K562 (cell line): ENCODE results near the gene OR2L5. TPM values are rescaled to one million over a fixed set of nuclear protein-coding genes. Genes with fewer than 3 reads are reported as not detected.

ENCODE experiments used
- ATAC-seq: fragments of 200-7000 bp; cut with Tn5 transposase; 3 replicates; pipeline ENCODE4 v1.9.1; 2020; ENCODE audit warnings: moderate library complexity
- BruUV-seq: library from RNA; stranded (reverse); fragments of 400-500 nt; replicated peaks from 2 replicates; lab custom pipeline; 2021; lab: Mats Ljungman, UMichigan
- CTCF ChIA-PET: fragments of 300-600 bp; formaldehyde crosslinking; extraction: SDS; loops from one replicate; lab custom pipeline; 2021; ENCODE audit warnings: low intra/inter-chr PET ratio; lab: Yijun Ruan, JAX
- POLR2A ChIA-PET: fragments of 300-600, 350-650 bp; sonication (Branson Sonifier 250); formaldehyde crosslinking; extraction: SDS; loops from one replicate; lab custom pipeline; 2021; ENCODE audit warnings: antibody characterized with exemption, inconsistent platforms; lab: Yijun Ruan, JAX
- DNase-seq, 4 experiments: peaks; one replicate each; pipeline versions ENCODE4 v3.0.0 to v3.0.0-alpha.2; 2011 to 2018; ENCODE audit warnings: low spot score in 3 of 4, mixed read lengths in 3 of 4; ENCODE audit errors: extremely low read depth in 1 of 4
- FAIRE-seq: peaks from 2 replicates; lab custom pipeline; 2011; peaks lifted over from hg19 to GRCh38; lab: Jason Lieb, UNC
- H2AFZ ChIP-seq: 2 replicates; pipeline ENCODE4 v1.6.0; 2011; ENCODE audit warnings: low read depth, low read length, control low read depth, inconsistent platforms
- H3K27ac ChIP-seq: fragments of 200-600 bp; 3 replicates; pipeline ENCODE4 v1.8.0; 2011; ENCODE audit warnings: low read depth, mild to moderate bottlenecking, control low read depth, inconsistent platforms, low read length, moderate library complexity, mixed read lengths; ENCODE audit errors: extremely low read depth
- H3K27me3 ChIP-seq, 2 experiments: fragments of 300-600 bp in 1 of 2; 2 replicates in 1 of 2; 3 replicates in 1 of 2; pipeline versions ENCODE4 v1.6.0 to v1.8.0; 2011; ENCODE audit warnings: inconsistent platforms in 2 of 2, low read length in 2 of 2, mild to moderate bottlenecking in 1 of 2, mixed read lengths in 1 of 2, moderate library complexity in 1 of 2; ENCODE audit not compliant: control insufficient read depth in 2 of 2, insufficient read depth in 2 of 2
- H3K36me3 ChIP-seq: fragments of 300-600 bp; 3 replicates; pipeline ENCODE4 v1.8.0; 2011; ENCODE audit warnings: mild to moderate bottlenecking, low read length, inconsistent platforms; ENCODE audit not compliant: control insufficient read depth, insufficient read depth
- H3K4me1 ChIP-seq, 2 experiments: fragments of 200-600 bp in 1 of 2; replicated peaks in 1 of 2; 2 replicates in 1 of 2; 3 replicates in 1 of 2; pipeline versions ENCODE4 v1.5.1 to v1.8.0; 2011; ENCODE audit warnings: inconsistent platforms in 2 of 2, low read length in 2 of 2, mild to moderate bottlenecking in 1 of 2, mixed read lengths in 1 of 2, moderate library complexity in 1 of 2; ENCODE audit not compliant: control insufficient read depth in 2 of 2, insufficient read depth in 2 of 2
- H3K4me2 ChIP-seq: 2 replicates; pipeline ENCODE4 v1.6.1; 2011; ENCODE audit warnings: low read length, control low read depth, inconsistent platforms, mixed read lengths; ENCODE audit not compliant: insufficient read depth
- H3K4me3 ChIP-seq: fragments of 200-600 bp; sonication (generic), shearing (Covaris generic); 2 replicates; pipeline ENCODE4 v1.5.1; 2016; ENCODE audit warnings: control low read depth, inconsistent platforms
- H3K79me2 ChIP-seq: fragments of 200-600 bp; 3 replicates; pipeline ENCODE4 v1.8.0; 2011; ENCODE audit warnings: low read length, inconsistent platforms; ENCODE audit not compliant: control insufficient read depth, insufficient read depth
- H3K9ac ChIP-seq, 2 experiments: 2 replicates each; pipeline versions ENCODE4 v1.6.0 to v1.6.1; 2011; ENCODE audit warnings: low read depth in 2 of 2, low read length in 2 of 2, control low read depth in 1 of 2, inconsistent platforms in 1 of 2, mild to moderate bottlenecking in 1 of 2, mixed read lengths in 1 of 2; ENCODE audit not compliant: insufficient read depth in 1 of 2
- H3K9me1 ChIP-seq: one replicate; pipeline ENCODE4 v1.6.0; 2011; ENCODE audit warnings: inconsistent platforms, mild to moderate bottlenecking, low read length, moderate library complexity; ENCODE audit not compliant: control insufficient read depth, insufficient read depth
- H3K9me3 ChIP-seq: replicated peaks from 2 replicates; pipeline ENCODE4 v1.5.1; 2011; ENCODE audit warnings: low read depth, low read length, inconsistent platforms; ENCODE audit not compliant: control insufficient read depth, insufficient read depth
- H4K20me1 ChIP-seq: replicated peaks from 2 replicates; pipeline ENCODE4 v1.6.1; 2011; ENCODE audit warnings: low read length, inconsistent platforms, mixed read lengths; ENCODE audit not compliant: control insufficient read depth, insufficient read depth
- GABPA ChIP-seq: fragments of 200-800 bp; sonication (Bioruptor generic); conservative IDR thresholded peaks from 2 replicates; pipeline ENCODE4 v1.6.1; 2016; ENCODE audit warnings: low read depth, missing genetic modification characterization, missing compliant biosample characterization
- HCFC1 ChIP-seq: IDR thresholded peaks from 2 replicates; pipeline ENCODE4 v1.6.1; 2012; ENCODE audit warnings: low read depth, low read length, improper control_type of control experiment
- RAD21 ChIP-seq, 2 experiments: fragments of 250-450 bp in 1 of 2; fragments of 450-650 bp in 1 of 2; sonication (Bioruptor Pico) in 1 of 2; formaldehyde crosslinking in 1 of 2; IDR thresholded peaks in 1 of 2; conservative IDR thresholded peaks in 1 of 2; 2 replicates each; pipeline versions ENCODE4 v1.4.0 to v1.8.0; 2020 to 2022; ENCODE audit warnings: mild to moderate bottlenecking in 2 of 2, moderate library complexity in 1 of 2
- SMARCB1 ChIP-seq: IDR thresholded peaks from 2 replicates; pipeline ENCODE4 v1.6.1; 2011; ENCODE audit warnings: improper control_type of control experiment, low read depth; ENCODE audit not compliant: insufficient read length
- SPI1 ChIP-seq: IDR thresholded peaks from 2 replicates; pipeline ENCODE4 v1.6.1; 2011; ENCODE audit warnings: low read depth, low read length, control low read depth, borderline replicate concordance
- SRSF1 ChIP-seq: fragments of 200-400 bp; formaldehyde crosslinking; IDR thresholded peaks from 2 replicates; pipeline ENCODE4 v1.6.1; 2017; ENCODE audit warnings: mild to moderate bottlenecking, low read depth, low read length, moderate library complexity
- TCF3 ChIP-seq: sonication (generic); formaldehyde crosslinking; IDR thresholded peaks from 2 replicates; pipeline ENCODE4 v1.4.0; 2020; ENCODE audit warnings: mild to moderate bottlenecking, missing genetic modification reagents
- ZNF589 ChIP-seq: fragments of 200-800 bp; sonication (Bioruptor generic); IDR thresholded peaks from 2 replicates; pipeline ENCODE4 v1.6.1; 2016; ENCODE audit warnings: low read depth, missing genetic modification characterization, missing compliant biosample characterization
- WGBS: fragments of 100-300 bp; shearing (Covaris generic); methylation state at CpG from one replicate; pipeline ENCODE4 v1.1.6; 2016; ENCODE audit warnings: low coverage, mixed read lengths; ENCODE audit not compliant: insufficient coverage; ENCODE audit errors: missing lambda C conversion rate; 5-methylcytosine and 5-hydroxymethylcytosine counted together
- in situ Hi-C: fragments of 300-500 bp; cut with MboI; formaldehyde crosslinking; loops from 4 replicates; pipeline ENCODE4 v1.15.0; 2018; ENCODE audit warnings: inconsistent platforms, mixed read lengths
- intact Hi-C: fragments of 100-400 bp; cut with micrococcal nuclease; formaldehyde crosslinking; loops from 2 replicates; pipeline ENCODE4 v1.14.2; 2022
- polyA plus RNA-seq, 8 experiments: library from polyadenylated mRNA; depleted of rRNA in 4 of 8; stranded (reverse) in 5 of 8; unstranded in 3 of 8; fragments of >200 nt; fragmentation: Nextera tagmentation in 2 of 8; fragmentation: Illumina TruSeq in 1 of 8; extraction: Ambion mirVana in 2 of 8; extraction: Trizol in 1 of 8; gene quantifications; 2 replicates each; pipeline versions ENCODE4 v1.2.1 to v1.2.3, GENCODE V29; 2011 to 2014; ENCODE audit warnings: inconsistent platforms in 1 of 8, missing spikeins in 1 of 8
- total RNA-seq, 7 experiments: library from RNA; depleted of rRNA in 6 of 7; stranded (reverse); fragments of >200 nt in 6 of 7; fragmentation: Illumina TruSeq in 2 of 7; extraction: Trizol in 2 of 7; gene quantifications; 2 replicates each; pipeline versions ENCODE4 v1.2.1 to v1.2.3, GENCODE V29; 2011 to 2021; ENCODE audit warnings: low replicate concordance in 1 of 7
- TF ChIP-seq, protein P1 (sequence below): fragments of 150-350 bp; conservative IDR thresholded peaks from 2 replicates; pipeline ENCODE4 v1.6.1; 2014; ENCODE audit warnings: low read length
- TF ChIP-seq, protein P2 (sequence below): sonication (generic); formaldehyde crosslinking; IDR thresholded peaks from 2 replicates; pipeline ENCODE4 v1.8.1; 2023; ENCODE audit warnings: mild to moderate bottlenecking, missing genetic modification reagents
- TF ChIP-seq, protein P3 (sequence below): fragments of 250-450 bp; sonication (Bioruptor Pico); IDR thresholded peaks from 2 replicates; pipeline ENCODE4 v1.8.0; 2022; ENCODE audit warnings: inconsistent platforms
- TF ChIP-seq, protein P4 (sequence below): sonication (generic); formaldehyde crosslinking; IDR thresholded peaks from 2 replicates; pipeline ENCODE4 v1.8.0; 2022; ENCODE audit warnings: mild to moderate bottlenecking, missing genetic modification reagents
- TF ChIP-seq, protein P5 (sequence below): fragments of 250-450 bp; sonication (Bioruptor Pico); IDR thresholded peaks from 2 replicates; pipeline ENCODE4 v1.5.0; 2022; ENCODE audit warnings: mild to moderate bottlenecking

The OR2L5 gene
- total and polyA plus RNA-seq, 9 of the 15 experiments (the other 6 are each of a cell fraction or from before 2014, with no cell fraction given) = 0.03 TPM; not detected in 8

DNA sequence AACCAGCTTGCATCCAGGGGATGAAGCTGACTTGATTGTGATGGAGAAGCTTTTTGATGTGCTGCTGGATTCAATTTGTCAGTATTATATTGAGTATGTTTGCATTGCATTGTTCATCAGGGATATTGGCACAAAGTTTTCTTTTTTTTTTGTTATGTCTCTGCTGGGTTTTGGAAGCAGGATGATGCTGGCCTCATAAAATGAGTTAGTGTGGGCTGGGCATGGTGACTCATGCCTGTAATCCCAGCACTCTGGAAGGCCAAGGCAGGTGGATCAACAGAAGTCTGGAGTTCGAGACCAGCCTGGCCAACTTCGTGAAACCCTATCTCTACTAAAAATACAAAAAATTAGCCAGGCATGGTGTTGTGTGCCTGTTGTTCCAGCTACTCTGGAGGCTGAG lies 41.8 kb downstream of the OR2L5 start:
- in situ Hi-C loops (no loop called here), intact Hi-C loops (no loop called here)
- Histone ChIP-seq H3K27me3 (no peaks in the 10 kb centered on the region), H3K36me3 (no peaks in the 10 kb centered on the region), H3K4me2 (no peak overlapping the region), H3K9me3 (0 out of 2 replicates have a peak, but pooled peaks cover 5% of the 10 kb centered on the region), H3K79me2 (no peaks in the 10 kb centered on the region), H3K27ac (no peak overlapping the region), H4K20me1 (no peaks in the 10 kb centered on the region), H2AFZ (no peak overlapping the region), H3K4me1 (no peaks in the 10 kb centered on the region), H3K9me1 (no peaks in the 10 kb centered on the region), H3K4me3 (no peak overlapping the region), H3K9ac (no peak overlapping the region)
- FAIRE-seq = no peak
- ATAC-seq = no peak
- no peak for DNase-seq
- POLR2A ChIA-PET = no interaction called here
- CTCF ChIA-PET = no interaction called here
- no TSS peak for BruUV-seq
- WGBS = 0% methylated on average over 2 of the region's 2 CpGs
- TF ChIP-seq, protein P1, sequence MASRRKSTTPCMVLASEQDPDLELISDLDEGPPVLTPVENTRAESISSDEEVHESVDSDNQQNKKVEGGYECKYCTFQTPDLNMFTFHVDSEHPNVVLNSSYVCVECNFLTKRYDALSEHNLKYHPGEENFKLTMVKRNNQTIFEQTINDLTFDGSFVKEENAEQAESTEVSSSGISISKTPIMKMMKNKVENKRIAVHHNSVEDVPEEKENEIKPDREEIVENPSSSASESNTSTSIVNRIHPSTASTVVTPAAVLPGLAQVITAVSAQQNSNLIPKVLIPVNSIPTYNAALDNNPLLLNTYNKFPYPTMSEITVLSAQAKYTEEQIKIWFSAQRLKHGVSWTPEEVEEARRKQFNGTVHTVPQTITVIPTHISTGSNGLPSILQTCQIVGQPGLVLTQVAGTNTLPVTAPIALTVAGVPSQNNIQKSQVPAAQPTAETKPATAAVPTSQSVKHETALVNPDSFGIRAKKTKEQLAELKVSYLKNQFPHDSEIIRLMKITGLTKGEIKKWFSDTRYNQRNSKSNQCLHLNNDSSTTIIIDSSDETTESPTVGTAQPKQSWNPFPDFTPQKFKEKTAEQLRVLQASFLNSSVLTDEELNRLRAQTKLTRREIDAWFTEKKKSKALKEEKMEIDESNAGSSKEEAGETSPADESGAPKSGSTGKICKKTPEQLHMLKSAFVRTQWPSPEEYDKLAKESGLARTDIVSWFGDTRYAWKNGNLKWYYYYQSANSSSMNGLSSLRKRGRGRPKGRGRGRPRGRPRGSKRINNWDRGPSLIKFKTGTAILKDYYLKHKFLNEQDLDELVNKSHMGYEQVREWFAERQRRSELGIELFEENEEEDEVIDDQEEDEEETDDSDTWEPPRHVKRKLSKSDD = no peak
- no peak for TF ChIP-seq ZNF589 (CRISPR knock-in tag)
- TF ChIP-seq, protein P2, sequence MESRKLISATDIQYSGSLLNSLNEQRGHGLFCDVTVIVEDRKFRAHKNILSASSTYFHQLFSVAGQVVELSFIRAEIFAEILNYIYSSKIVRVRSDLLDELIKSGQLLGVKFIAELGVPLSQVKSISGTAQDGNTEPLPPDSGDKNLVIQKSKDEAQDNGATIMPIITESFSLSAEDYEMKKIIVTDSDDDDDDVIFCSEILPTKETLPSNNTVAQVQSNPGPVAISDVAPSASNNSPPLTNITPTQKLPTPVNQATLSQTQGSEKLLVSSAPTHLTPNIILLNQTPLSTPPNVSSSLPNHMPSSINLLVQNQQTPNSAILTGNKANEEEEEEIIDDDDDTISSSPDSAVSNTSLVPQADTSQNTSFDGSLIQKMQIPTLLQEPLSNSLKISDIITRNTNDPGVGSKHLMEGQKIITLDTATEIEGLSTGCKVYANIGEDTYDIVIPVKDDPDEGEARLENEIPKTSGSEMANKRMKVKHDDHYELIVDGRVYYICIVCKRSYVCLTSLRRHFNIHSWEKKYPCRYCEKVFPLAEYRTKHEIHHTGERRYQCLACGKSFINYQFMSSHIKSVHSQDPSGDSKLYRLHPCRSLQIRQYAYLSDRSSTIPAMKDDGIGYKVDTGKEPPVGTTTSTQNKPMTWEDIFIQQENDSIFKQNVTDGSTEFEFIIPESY (CRISPR knock-in tag) = no peak
- no peak for TF ChIP-seq HCFC1
- TF ChIP-seq, protein P3, sequence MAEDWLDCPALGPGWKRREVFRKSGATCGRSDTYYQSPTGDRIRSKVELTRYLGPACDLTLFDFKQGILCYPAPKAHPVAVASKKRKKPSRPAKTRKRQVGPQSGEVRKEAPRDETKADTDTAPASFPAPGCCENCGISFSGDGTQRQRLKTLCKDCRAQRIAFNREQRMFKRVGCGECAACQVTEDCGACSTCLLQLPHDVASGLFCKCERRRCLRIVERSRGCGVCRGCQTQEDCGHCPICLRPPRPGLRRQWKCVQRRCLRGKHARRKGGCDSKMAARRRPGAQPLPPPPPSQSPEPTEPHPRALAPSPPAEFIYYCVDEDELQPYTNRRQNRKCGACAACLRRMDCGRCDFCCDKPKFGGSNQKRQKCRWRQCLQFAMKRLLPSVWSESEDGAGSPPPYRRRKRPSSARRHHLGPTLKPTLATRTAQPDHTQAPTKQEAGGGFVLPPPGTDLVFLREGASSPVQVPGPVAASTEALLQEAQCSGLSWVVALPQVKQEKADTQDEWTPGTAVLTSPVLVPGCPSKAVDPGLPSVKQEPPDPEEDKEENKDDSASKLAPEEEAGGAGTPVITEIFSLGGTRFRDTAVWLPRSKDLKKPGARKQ (CRISPR knock-in tag) = no peak
- TF ChIP-seq SPI1 = no peak
- no peak for TF ChIP-seq SMARCB1
- TF ChIP-seq, protein P4, sequence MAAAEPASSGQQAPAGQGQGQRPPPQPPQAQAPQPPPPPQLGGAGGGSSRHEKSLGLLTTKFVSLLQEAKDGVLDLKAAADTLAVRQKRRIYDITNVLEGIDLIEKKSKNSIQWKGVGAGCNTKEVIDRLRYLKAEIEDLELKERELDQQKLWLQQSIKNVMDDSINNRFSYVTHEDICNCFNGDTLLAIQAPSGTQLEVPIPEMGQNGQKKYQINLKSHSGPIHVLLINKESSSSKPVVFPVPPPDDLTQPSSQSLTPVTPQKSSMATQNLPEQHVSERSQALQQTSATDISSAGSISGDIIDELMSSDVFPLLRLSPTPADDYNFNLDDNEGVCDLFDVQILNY (CRISPR knock-in tag) = no peak
- TF ChIP-seq SRSF1 = no peak
- no peak for TF ChIP-seq RAD21 (CRISPR knock-in tag; conservative IDR thresholded peaks at IDR 0.05 in 1 of 2, IDR thresholded peaks at IDR 0.05 in 1 of 2)
- TF ChIP-seq, protein P5, sequence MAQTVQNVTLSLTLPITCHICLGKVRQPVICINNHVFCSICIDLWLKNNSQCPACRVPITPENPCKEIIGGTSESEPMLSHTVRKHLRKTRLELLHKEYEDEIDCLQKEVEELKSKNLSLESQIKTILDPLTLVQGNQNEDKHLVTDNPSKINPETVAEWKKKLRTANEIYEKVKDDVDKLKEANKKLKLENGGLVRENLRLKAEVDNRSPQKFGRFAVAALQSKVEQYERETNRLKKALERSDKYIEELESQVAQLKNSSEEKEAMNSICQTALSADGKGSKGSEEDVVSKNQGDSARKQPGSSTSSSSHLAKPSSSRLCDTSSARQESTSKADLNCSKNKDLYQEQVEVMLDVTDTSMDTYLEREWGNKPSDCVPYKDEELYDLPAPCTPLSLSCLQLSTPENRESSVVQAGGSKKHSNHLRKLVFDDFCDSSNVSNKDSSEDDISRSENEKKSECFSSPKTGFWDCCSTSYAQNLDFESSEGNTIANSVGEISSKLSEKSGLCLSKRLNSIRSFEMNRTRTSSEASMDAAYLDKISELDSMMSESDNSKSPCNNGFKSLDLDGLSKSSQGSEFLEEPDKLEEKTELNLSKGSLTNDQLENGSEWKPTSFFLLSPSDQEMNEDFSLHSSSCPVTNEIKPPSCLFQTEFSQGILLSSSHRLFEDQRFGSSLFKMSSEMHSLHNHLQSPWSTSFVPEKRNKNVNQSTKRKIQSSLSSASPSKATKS (CRISPR knock-in tag) = no peak
- no peak for TF ChIP-seq TCF3 (CRISPR knock-in tag)
- no peak for TF ChIP-seq GABPA (tag)
